Epithelial cell of prostate (primary cell): ENCODE measurements around the gene TRAPPC2L.

Source experiments
- DNase-seq: peaks from one replicate; pipeline ENCODE4 v3.0.0-alpha.2; 2011; ENCODE audit warnings: low read depth, low spot score
- H3K27ac ChIP-seq: fragments of 450-650 bp; 2 replicates; pipeline ENCODE4 v1.5.1; 2017; ENCODE audit warnings: mild to moderate bottlenecking

The TRAPPC2L gene

GRCh38 chr16:88855176-88855575 is 1.8 kb upstream of the TRAPPC2L start:
- H3K27ac ChIP-seq: no peak overlapping the region
- DNase-seq: no peak

DNA sequence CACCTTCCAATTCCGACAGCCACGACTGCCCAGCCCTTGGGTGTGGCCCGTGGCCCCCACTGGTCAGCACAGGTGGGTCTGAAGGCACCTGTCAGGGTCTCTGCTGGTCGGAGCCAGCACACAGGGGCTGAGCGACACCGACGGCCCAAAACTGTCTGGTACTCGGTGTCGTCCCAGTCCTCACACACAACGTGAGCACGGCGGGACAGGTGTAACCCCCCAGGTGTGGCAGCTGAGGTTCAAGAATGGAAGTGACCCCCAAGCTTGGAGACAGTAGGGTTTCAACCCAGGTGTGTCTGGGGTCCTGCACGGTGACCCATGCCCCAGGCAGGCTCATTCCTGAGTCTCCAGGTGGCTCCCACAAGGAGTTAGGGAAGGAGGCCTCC is 1.2 kb upstream of the TRAPPC2L start:
- no peak overlapping the region for H3K27ac ChIP-seq
- no peak for DNase-seq

- DNase-seq: no peak
- H3K27ac ChIP-seq: no peak overlapping the region
Measured at GRCh38 chr16:88856122-88856827, 652 bp upstream of the TRAPPC2L start.

GRCh38 chr16:88857728-88858339 is 907 bp downstream of the TRAPPC2L start:
- peak overlapping the region; percentile 19 for H3K27ac ChIP-seq
- DNase-seq: peak; percentile 12

DNA sequence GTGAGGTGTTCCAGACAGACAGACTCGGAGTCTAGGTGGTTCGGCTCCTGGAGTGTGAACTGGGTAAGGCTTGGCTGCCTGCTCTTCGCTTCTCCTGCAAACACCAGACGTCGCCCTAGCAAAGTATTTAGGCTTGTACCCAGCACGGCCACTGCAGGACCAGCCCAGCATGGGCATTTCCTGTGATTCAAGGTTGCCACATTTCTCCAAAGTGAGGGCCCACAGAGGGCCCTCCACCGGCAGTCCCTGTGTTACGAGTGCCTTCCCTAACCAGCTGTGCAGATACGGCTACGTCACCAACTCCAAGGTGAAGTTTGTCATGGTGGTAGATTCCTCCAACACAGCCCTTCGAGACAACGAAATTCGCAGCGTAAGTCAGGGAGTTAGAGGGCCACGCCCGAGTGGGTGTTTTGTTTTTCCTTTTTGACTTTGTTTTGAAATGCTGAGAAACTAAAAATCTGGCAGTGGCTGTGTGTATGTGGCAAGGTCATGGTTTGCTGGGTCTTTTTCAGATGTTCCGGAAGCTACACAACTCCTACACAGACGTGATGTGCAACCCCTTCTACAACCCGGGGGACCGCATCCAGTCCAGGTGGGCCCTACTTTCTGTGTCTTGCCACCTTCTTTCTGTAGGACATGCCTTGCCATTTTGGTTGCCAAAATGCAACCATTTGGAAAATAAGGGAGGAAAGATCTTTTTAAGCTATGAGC is 2.6 kb downstream of the TRAPPC2L start:
- no peak for DNase-seq
- no peak overlapping the region for H3K27ac ChIP-seq

GRCh38 chr16:88861359-88861758 is 4.4 kb downstream of the TRAPPC2L start:
- no peak for DNase-seq
- no peak overlapping the region for H3K27ac ChIP-seq

DNA sequence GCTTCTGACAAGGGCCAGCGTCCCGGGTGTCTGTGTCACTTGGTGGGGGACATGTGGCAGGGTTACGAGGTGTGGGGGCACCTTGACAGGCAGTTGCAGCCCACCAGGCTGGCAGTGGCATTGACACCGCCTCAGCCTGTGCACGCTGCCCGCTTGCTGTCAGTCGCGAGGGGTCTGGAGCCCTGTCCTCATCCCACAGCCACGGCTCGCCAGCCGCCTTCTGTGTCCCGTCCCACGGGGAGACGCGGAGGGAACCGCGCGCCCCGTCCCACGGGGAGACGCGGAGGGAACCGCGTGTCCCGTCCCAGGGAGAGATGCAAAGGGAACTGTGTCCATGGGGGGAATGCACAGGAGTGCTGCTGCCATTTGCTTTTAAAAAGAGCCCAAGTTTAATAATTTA is 6.0 kb downstream of the TRAPPC2L start:
- no peak overlapping the region for H3K27ac ChIP-seq
- no peak for DNase-seq

DNA sequence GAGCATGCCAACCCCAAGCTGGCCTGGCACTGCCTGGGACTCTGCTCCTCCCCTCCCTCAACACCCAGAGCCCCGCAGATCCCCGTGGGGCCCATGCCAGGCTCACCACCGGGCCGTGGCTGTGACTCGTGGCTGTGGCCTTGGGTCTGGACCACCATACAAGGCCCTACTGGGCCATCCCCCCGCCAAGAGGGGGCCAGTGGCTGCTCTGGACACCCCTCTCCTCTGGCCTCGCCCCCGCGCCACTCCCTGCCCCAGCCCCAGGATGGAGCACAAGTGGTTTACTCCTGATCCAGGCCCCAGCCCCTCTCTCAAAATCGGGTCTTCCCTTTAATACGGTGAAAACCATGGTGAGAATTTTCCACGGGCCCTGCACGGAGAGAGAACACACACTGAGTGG is 6.5 kb downstream of the TRAPPC2L start:
- H3K27ac ChIP-seq: no peak overlapping the region
- DNase-seq: no peak

DNA sequence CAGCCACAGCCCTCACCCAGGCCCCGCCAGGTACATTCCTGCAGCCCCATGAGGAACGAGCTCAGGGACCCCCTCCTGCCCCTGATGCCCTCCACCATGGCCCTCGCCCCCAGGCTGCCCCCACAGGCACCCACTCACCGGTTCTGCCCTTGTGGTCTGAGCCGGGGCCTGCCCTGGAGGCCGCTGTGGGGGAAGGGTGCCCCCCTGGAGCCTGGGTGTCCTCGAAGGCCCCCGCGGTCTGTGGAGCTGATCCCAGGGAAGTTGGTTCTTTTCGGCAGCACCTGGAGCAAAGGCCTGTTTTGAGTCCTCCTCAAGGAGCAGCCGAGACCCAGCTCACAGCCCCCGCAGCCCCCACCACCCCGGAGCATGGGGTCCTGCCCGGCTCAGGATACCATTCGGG is 7.2 kb downstream of the TRAPPC2L start:
- no peak for DNase-seq
- H3K27ac ChIP-seq: no peak overlapping the region

DNA sequence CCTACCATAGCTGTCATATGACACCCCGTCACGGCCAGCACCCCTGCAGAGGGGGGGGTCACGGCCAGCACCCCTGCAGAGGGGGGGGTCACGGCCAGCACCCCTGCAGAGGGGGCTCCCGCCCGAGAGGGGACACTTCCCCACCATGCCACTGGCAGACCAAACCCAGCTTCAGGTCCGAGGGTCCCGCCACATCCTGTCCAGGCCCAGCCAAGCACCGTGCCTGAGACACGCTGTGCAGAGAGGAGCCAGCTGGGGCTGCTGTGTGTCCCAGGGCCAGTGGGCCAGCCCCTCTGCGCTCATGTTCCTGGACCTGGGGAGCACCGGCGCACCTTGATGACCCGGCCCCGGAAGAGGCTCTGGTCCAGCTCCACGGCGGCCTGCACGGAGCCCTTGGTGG is 7.6 kb downstream of the TRAPPC2L start:
- no peak overlapping the region for H3K27ac ChIP-seq
- no peak for DNase-seq

DNA sequence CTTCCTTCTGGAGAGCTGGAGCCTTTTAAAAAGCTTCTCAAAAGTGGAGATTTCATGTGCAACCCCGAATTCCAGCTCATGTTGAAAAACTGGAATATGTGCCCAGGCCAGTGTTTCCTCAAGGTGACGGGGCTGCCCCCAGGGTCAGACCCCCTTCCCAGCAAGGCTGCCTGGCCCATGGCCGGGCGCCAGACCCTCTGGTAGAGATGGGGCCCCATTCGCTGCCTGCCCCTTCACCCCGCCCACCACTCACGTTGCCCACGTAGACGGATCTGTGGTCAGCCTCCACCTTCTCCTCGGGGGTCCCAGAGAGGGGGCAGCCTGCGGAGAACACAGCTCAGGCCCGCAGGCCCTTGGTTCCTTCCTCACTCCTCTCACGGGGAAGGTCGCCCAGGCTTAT is 8.4 kb downstream of the TRAPPC2L start:
- no peak for DNase-seq
- no peak overlapping the region for H3K27ac ChIP-seq

GRCh38 chr16:88865742-88866141 is 8.8 kb downstream of the TRAPPC2L start:
- DNase-seq: no peak
- no peak overlapping the region for H3K27ac ChIP-seq

GRCh38 chr16:88866151-88866920 is 9.4 kb downstream of the TRAPPC2L start, which contains the start of gene PABPN1L:
PABPN1L (minus strand) TSS chr16:88866660; CDS start chr16:88866606, 54 bp downstream.
- H3K27ac ChIP-seq: no peak within 1 kb of the TSS
- DNase-seq: no peak

DNA sequence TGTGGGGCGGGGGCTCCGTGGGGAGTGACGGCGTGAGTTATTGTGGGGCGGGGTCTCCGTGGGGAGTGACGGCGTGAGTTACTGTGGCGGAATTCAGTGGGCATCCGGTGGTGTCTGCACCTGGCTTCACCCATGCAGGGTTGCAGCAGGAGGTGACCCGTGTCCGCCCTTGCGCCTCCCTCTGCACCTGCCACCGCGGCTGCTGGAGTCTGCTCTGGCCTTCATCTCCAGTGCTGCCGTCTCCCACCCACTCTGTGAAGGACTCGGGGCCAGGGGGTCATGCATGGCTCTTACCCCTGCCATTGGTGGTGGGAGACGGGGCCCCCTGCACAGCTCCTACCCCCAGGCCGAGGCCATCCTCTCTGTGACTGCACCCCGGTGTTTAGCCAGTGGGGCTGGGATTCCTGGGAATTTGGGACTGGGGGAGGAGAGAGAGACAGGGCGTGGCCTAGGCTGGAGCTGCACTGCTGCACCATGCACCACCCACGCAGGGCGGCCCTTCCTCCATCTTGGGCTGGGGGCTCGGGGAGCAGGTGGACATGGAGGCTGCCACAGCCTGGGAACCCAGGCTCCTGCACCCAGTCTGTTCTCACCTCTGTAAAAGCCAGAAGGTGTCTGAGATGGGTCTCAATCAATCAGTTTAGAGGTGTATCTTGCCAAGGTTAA is 10.8 kb downstream of the TRAPPC2L start:
- H3K27ac ChIP-seq: no peak overlapping the region
- no peak for DNase-seq

- no peak for DNase-seq
- H3K27ac ChIP-seq: no peak overlapping the region
Measured at GRCh38 chr16:88868974-88869672, 12.2 kb downstream of the TRAPPC2L start.

DNA sequence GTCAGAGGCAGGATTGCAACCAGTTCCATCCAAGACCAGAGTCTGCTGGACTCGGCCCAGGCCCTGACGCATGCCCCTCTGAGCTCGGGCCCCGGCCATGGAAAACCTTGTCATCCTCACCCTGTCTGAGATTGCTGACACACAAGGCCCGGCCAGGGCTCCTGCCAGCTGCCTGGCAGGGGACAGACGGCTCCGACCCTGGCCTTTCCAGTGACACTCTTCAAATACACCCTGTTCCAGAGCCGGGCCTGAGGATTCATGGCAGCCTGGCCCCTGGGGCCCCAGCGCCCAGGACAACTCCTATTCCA is 12.7 kb downstream of the TRAPPC2L start:
- no peak for DNase-seq
- H3K27ac ChIP-seq: no peak overlapping the region

DNA sequence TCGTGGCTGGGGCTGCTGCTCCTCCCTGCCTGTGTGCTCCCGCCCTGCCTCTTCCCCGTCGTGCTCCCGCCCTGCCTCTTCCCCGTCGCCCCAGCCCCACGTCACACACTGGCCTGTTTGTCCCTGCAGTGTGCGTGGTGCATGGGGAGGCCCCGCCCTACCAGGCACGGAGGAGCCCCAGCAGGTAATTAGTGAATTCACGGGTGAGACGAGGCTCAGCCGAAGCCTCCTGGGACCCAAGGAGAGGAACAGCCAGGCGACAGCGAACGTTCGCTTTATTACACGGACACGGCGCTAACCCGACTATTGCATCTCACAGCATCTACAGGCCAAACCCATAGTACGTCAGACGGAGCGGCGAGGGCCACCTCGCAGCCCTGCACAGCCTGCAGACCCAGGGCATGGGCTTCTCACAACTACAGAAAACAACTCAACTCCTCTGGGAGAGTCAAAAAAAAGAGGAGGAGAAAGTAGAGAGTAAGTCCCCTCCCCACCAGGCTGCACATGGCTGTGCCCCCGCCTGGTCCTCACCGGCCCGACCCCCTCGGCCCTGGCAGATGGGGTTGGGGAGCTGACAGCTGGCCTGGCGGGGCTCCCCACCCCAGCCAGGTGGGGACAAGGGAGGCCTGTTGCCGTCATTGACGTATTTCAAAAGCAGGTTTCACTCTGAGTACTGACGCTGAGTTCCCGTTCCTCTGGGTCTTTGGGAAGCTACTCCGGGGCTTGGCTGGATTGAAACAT is 13.9 kb downstream of the TRAPPC2L start:
- no peak for DNase-seq
- no peak overlapping the region for H3K27ac ChIP-seq

- DNase-seq: no peak
- H3K27ac ChIP-seq: no peak overlapping the region
Measured at GRCh38 chr16:88871349-88871702, 14.4 kb downstream of the TRAPPC2L start.

GRCh38 chr16:88871730-88872416 is 14.9 kb downstream of the TRAPPC2L start:
- H3K27ac ChIP-seq: no peak overlapping the region
- DNase-seq: no peak
